A673 (cell line): Measurements from ENCODE around the gene PPP2R5D. TPM values are rescaled to one million over a fixed set of nuclear protein-coding genes. Genes with fewer than 3 reads are reported as not detected.
A peak's percentile ranks its signal among the peaks of the same experiment; 100 is the strongest.

Source experiments
- BruUV-seq: library from RNA; stranded (reverse); fragments of 400-500 nt; replicated peaks from 2 replicates; lab custom pipeline; 2021; lab: Mats Ljungman, UMichigan
- CTCF ChIA-PET: fragments of 300-600 bp; sonication (Branson Sonifier 250); formaldehyde crosslinking; loops from one replicate; lab custom pipeline; 2022; ENCODE audit warnings: antibody characterized with exemption; lab: Charles Lee
- POLR2A ChIA-PET: fragments of 300-600 bp; sonication (Branson Sonifier 250); formaldehyde crosslinking; loops from one replicate; lab custom pipeline; 2022; ENCODE audit warnings: antibody characterized with exemption; ENCODE audit not compliant: low non-redundant PET; lab: Charles Lee
- DNase-seq: peaks from one replicate; pipeline ENCODE4 v3.0.0-alpha.2; 2015; ENCODE audit warnings: low spot score
- H3K27ac ChIP-seq: fragments of 200-600 bp; sonication (generic); 2 replicates; pipeline ENCODE4 v1.5.1; 2016; ENCODE audit warnings: mixed run types, low read depth, mild to moderate bottlenecking, mixed read lengths, antibody characterized with exemption, low read length; ENCODE audit not compliant: poor library complexity, severe bottlenecking
- H3K27me3 ChIP-seq: fragments of 200-600 bp; sonication (generic); replicated peaks from 2 replicates; pipeline ENCODE4 v1.6.1; 2017; ENCODE audit warnings: mixed run types, low read depth, mild to moderate bottlenecking, mixed read lengths, antibody characterized with exemption, low read length; ENCODE audit not compliant: insufficient read depth, poor library complexity
- H3K36me3 ChIP-seq: fragments of 200-600 bp; sonication (generic); 2 replicates; pipeline ENCODE4 v1.6.1; 2016; ENCODE audit warnings: mixed run types, mild to moderate bottlenecking, mixed read lengths, antibody characterized with exemption, low read length; ENCODE audit not compliant: insufficient read depth, poor library complexity, severe bottlenecking
- H3K4me1 ChIP-seq: fragments of 200-600 bp; sonication (generic); 2 replicates; pipeline ENCODE4 v1.6.1; 2017; ENCODE audit warnings: mixed run types, mild to moderate bottlenecking, mixed read lengths, antibody characterized with exemption, low read length; ENCODE audit not compliant: insufficient read depth, poor library complexity, severe bottlenecking
- H3K4me3 ChIP-seq: fragments of 200-600 bp; sonication (generic); 2 replicates; pipeline ENCODE4 v1.5.1; 2016; ENCODE audit warnings: low read depth, mixed run types, mild to moderate bottlenecking, mixed read lengths, low read length; ENCODE audit not compliant: poor library complexity, severe bottlenecking
- H3K9me3 ChIP-seq: fragments of 200-600 bp; sonication (generic); 2 replicates; pipeline ENCODE4 v1.6.1; 2016; ENCODE audit warnings: mixed run types, low read depth, mild to moderate bottlenecking, mixed read lengths, antibody characterized with exemption, low read length; ENCODE audit not compliant: poor library complexity, severe bottlenecking
- CTCF ChIP-seq: fragments of 300-800, 200-600 bp; sonication (generic); conservative IDR thresholded peaks from 2 replicates; pipeline ENCODE4 v1.5.1; 2017; ENCODE audit warnings: low read depth, mild to moderate bottlenecking, antibody characterized with exemption, low read length, moderate library complexity, mixed read lengths
- EZH2 ChIP-seq: fragments of 200-600 bp; sonication (generic); IDR thresholded peaks from 2 replicates; pipeline ENCODE4 v1.6.1; 2017; ENCODE audit warnings: borderline replicate concordance, low read depth, mild to moderate bottlenecking, mixed read lengths, antibody characterized with exemption, low read length; ENCODE audit not compliant: poor library complexity, severe bottlenecking
- intact Hi-C: fragments of 100-400 bp; cut with micrococcal nuclease; formaldehyde crosslinking; loops from one replicate; pipeline ENCODE4 v1.10.0; 2022; ENCODE audit not compliant: unreplicated experiment
- total RNA-seq: library from RNA; stranded (reverse); gene quantifications from 2 replicates; pipeline ENCODE4 v1.2.3, GENCODE V29; 2021

Gene PPP2R5D
- total RNA-seq, 1 experiment from 2014 or later = 73.6 TPM

GRCh38 chr6:43029120-43029519, 44.8 kb downstream of the PPP2R5D start:
- no TSS peak for BruUV-seq
- peaks cover 70% of the 10 kb centered on the region for H3K36me3 ChIP-seq
- H3K27me3 ChIP-seq = no peaks in the 10 kb centered on the region
- intact Hi-C loops = no loop called here
- no peaks in the 10 kb centered on the region for H3K4me1 ChIP-seq
- DNase-seq = no peak
- H3K9me3 ChIP-seq = no peaks in the 10 kb centered on the region
- H3K27ac ChIP-seq = no peak overlapping the region
- ChIA-PET POLR2A (no interaction called here), CTCF (no interaction called here)
- no peak overlapping the region for H3K4me3 ChIP-seq
- no peak for TF ChIP-seq CTCF
- TF ChIP-seq EZH2 = no peak

- intact Hi-C loops = no loop called here
- no TSS peak for BruUV-seq
- POLR2A ChIA-PET = no interaction called here
- Histone ChIP-seq H3K9me3 (no peaks in the 10 kb centered on the region), H3K4me3 (no peak overlapping the region), H3K36me3 (peaks cover 63% of the 10 kb centered on the region), H3K4me1 (no peaks in the 10 kb centered on the region), H3K27ac (no peak overlapping the region), H3K27me3 (no peaks in the 10 kb centered on the region)
- TF ChIP-seq CTCF = no peak
- DNase-seq = no peak
- CTCF ChIA-PET = no interaction called here
These were observed 48.0 kb downstream of the PPP2R5D start for GRCh38 chr6:43032326-43032725.

GRCh38 chr6:43033496-43034189, 49.3 kb downstream of the PPP2R5D start:
- POLR2A ChIA-PET = interaction anchor here (0.6 kb wide), 1 partner anchor 130 kb away, joined by 3 read pairs; no protein-coding TSS in a partner anchor
- H3K27ac ChIP-seq = no peak overlapping the region

More at GRCh38 chr6:43033496-43034189, 49.3 kb downstream of the PPP2R5D start:
- no peak for DNase-seq
- TSS peak; percentile 27 for BruUV-seq
- H3K4me1 ChIP-seq = no peaks in the 10 kb centered on the region
- intact Hi-C loops = no loop called here
- H3K9me3 ChIP-seq = no peaks in the 10 kb centered on the region
- H3K4me3 ChIP-seq = no peak overlapping the region
- TF ChIP-seq CTCF (no peak), EZH2 (no peak)
- CTCF ChIA-PET = no interaction called here
- H3K27me3 ChIP-seq = no peaks in the 10 kb centered on the region
- peaks cover 56% of the 10 kb centered on the region for H3K36me3 ChIP-seq
